GM12878 (cell line): Measurements from ENCODE around the gene HTRA2. TPM values are rescaled to one million over a fixed set of nuclear protein-coding genes. Genes with fewer than 3 reads are reported as not detected.

Source experiments
- ATAC-seq: fragments of 200-7000 bp; cut with Tn5 transposase; 3 replicates; pipeline ENCODE4 v1.9.1; 2020; ENCODE audit warnings: mild to moderate bottlenecking, moderate library complexity
- BruUV-seq: library from RNA; stranded (reverse); fragments of 400-500 nt; replicated peaks from 2 replicates; lab custom pipeline; 2021; lab: Mats Ljungman, UMichigan
- CTCF ChIA-PET: fragments of 300-600 bp; sonication (Branson Sonifier 250); formaldehyde crosslinking; extraction: SDS; loops from one replicate; lab custom pipeline; 2021; ENCODE audit warnings: inconsistent platforms; lab: Yijun Ruan, JAX
- POLR2A ChIA-PET: fragments of 350-600 bp; formaldehyde crosslinking; extraction: SDS; loops from one replicate; lab custom pipeline; 2021; ENCODE audit warnings: inconsistent platforms; lab: Charles Lee
- RAD21 ChIA-PET: fragments of 300-600 bp; sonication (Branson Sonifier 250); formaldehyde crosslinking; loops from one replicate; lab custom pipeline; 2023; ENCODE audit warnings: antibody characterized with exemption; ENCODE audit not compliant: unreplicated experiment; lab: Charles Lee
- SMC1A ChIA-PET: fragments of 300-600 bp; sonication (Branson Sonifier 250); formaldehyde crosslinking; loops from one replicate; lab custom pipeline; 2023; ENCODE audit not compliant: unreplicated experiment, uncharacterized antibody; lab: Charles Lee
- DNase-seq: peaks from one replicate; pipeline ENCODE4 v3.0.0-alpha.2; 2011; ENCODE audit warnings: low read depth, low spot score
- FAIRE-seq: peaks from 3 replicates; lab custom pipeline; 2011; peaks lifted over from hg19 to GRCh38; lab: Jason Lieb, UNC
- H2AFZ ChIP-seq: 2 replicates; pipeline ENCODE4 v1.6.0; 2011; ENCODE audit warnings: low read depth, low read length, control low read depth; ENCODE audit not compliant: control insufficient read depth
- H3K27ac ChIP-seq: 2 replicates; pipeline ENCODE4 v1.5.1; 2011; ENCODE audit warnings: control low read depth; ENCODE audit not compliant: control insufficient read depth, insufficient read depth
- H3K27me3 ChIP-seq, 2 experiments: replicated peaks in 1 of 2; 2 replicates each; pipeline versions ENCODE4 v1.6.0 to v1.6.1; 2011; ENCODE audit warnings: low read length in 1 of 2; ENCODE audit not compliant: control insufficient read depth in 2 of 2, insufficient read depth in 2 of 2
- H3K36me3 ChIP-seq, 2 experiments: 2 replicates each; pipeline ENCODE4 v1.5.1; 2011; ENCODE audit warnings: low read length in 1 of 2; ENCODE audit not compliant: control insufficient read depth in 2 of 2, insufficient read depth in 2 of 2
- H3K4me1 ChIP-seq: 2 replicates; pipeline ENCODE4 v1.6.1; 2011; ENCODE audit warnings: mild to moderate bottlenecking, low read length, moderate library complexity, mixed read lengths; ENCODE audit not compliant: control insufficient read depth, insufficient read depth
- H3K4me2 ChIP-seq: 2 replicates; pipeline ENCODE4 v1.6.0; 2011; ENCODE audit warnings: control low read depth; ENCODE audit not compliant: control insufficient read depth, insufficient read depth
- H3K4me3 ChIP-seq: fragments of 200-600 bp; sonication (generic); 2 replicates; pipeline ENCODE4 v1.5.1; 2016
- H3K79me2 ChIP-seq: 2 replicates; pipeline ENCODE4 v1.6.0; 2011; ENCODE audit warnings: low read length; ENCODE audit not compliant: control insufficient read depth, insufficient read depth
- H3K9ac ChIP-seq: 2 replicates; pipeline ENCODE4 v1.8.0; 2011; ENCODE audit warnings: low read length, control low read depth, mixed read lengths; ENCODE audit not compliant: control insufficient read depth, insufficient read depth
- H3K9me3 ChIP-seq: replicated peaks from 3 replicates; pipeline ENCODE4 v1.5.1; 2011; ENCODE audit warnings: mild to moderate bottlenecking, low read length; ENCODE audit not compliant: control insufficient read depth, insufficient read depth
- H4K20me1 ChIP-seq: 2 replicates; pipeline ENCODE4 v1.6.0; 2011; ENCODE audit not compliant: control insufficient read depth, insufficient read depth
- ELK1 ChIP-seq: IDR thresholded peaks from 2 replicates; pipeline ENCODE4 v1.6.1; 2012; ENCODE audit warnings: low read depth, low read length, improper control_type of control experiment
- FOXK2 ChIP-seq: fragments of 450-650 bp; IDR thresholded peaks from 2 replicates; pipeline ENCODE4 v1.6.1; 2017; ENCODE audit warnings: mild to moderate bottlenecking, moderate library complexity
- HSF1 ChIP-seq: fragments of 150-350 bp; IDR thresholded peaks from 2 replicates; pipeline ENCODE4 v1.6.1; 2014; ENCODE audit warnings: mild to moderate bottlenecking, low read depth, low read length
- MAX ChIP-seq: IDR thresholded peaks from 2 replicates; pipeline ENCODE4 v1.6.1; 2012; ENCODE audit warnings: low read depth, low read length, improper control_type of control experiment
- MXI1 ChIP-seq: fragments of 150-350 bp; IDR thresholded peaks from 2 replicates; pipeline ENCODE4 v1.6.1; 2011; ENCODE audit warnings: low read depth, mild to moderate bottlenecking, inconsistent platforms, low read length, improper control_type of control experiment
- SMAD1 ChIP-seq: fragments of 450-650 bp; IDR thresholded peaks from 2 replicates; pipeline ENCODE4 v1.6.1; 2018; ENCODE audit warnings: mild to moderate bottlenecking, low read depth; ENCODE audit not compliant: partially characterized antibody
- SUPT20H ChIP-seq: IDR thresholded peaks from 2 replicates; pipeline ENCODE4 v1.6.1; 2011; ENCODE audit warnings: low read depth, mild to moderate bottlenecking, low read length, moderate library complexity, borderline replicate concordance; ENCODE audit not compliant: control insufficient read depth
- SUZ12 ChIP-seq: fragments of 200-600 bp; sonication (generic); IDR thresholded peaks from one replicate; pipeline ENCODE4 v1.6.1; 2018; ENCODE audit warnings: antibody characterized with exemption, mild to moderate bottlenecking; ENCODE audit not compliant: unreplicated experiment
- TAF1 ChIP-seq: IDR thresholded peaks from 2 replicates; pipeline ENCODE4 v1.6.1; 2011; ENCODE audit warnings: mild to moderate bottlenecking, low read depth, low read length, borderline replicate concordance
- ZBTB4 ChIP-seq: fragments of 450-650 bp; formaldehyde crosslinking; IDR thresholded peaks from 2 replicates; pipeline ENCODE4 v1.4.0; 2022; ENCODE audit warnings: mild to moderate bottlenecking, moderate library complexity
- ZNF592 ChIP-seq: fragments of 450-650 bp; IDR thresholded peaks from 2 replicates; pipeline ENCODE4 v1.6.1; 2017; ENCODE audit warnings: mild to moderate bottlenecking, moderate library complexity
- WGBS: methylation state at CpG from one replicate; pipeline ENCODE4 v1.1.6; 2016; ENCODE audit warnings: low lambda C conversion rate; ENCODE audit not compliant: insufficient replicate concordance, insufficient coverage; ENCODE audit errors: missing lambda C conversion rate; 5-methylcytosine and 5-hydroxymethylcytosine counted together
- in situ Hi-C: fragments of 300-500 bp; cut with MboI; formaldehyde crosslinking; loops from 9 replicates; pipeline ENCODE4 v1.14.3; 2018; ENCODE audit warnings: mixed read lengths
- intact Hi-C: fragments of 100-400 bp; cut with micrococcal nuclease; formaldehyde crosslinking; loops from one replicate; pipeline ENCODE4 v1.14.2; 2022; ENCODE audit not compliant: unreplicated experiment
- polyA plus RNA-seq, 11 experiments: library from polyadenylated mRNA; depleted of rRNA in 4 of 11; unstranded in 6 of 11; stranded (reverse) in 5 of 11; fragments of >200 nt; fragmentation: Nextera tagmentation in 4 of 11; fragmentation: Illumina TruSeq in 1 of 11; extraction: Ambion mirVana in 4 of 11; extraction: Trizol in 1 of 11; gene quantifications; 1 replicate in 1 of 11; 2 replicates in 10 of 11; pipeline versions ENCODE4 v1.2.1 to v1.2.3, GENCODE V29; 2011 to 2016; ENCODE audit warnings: inconsistent platforms in 2 of 11, missing spikeins in 2 of 11, low read depth in 1 of 11
- total RNA-seq, 4 experiments: library from RNA; depleted of rRNA in 3 of 4; stranded (reverse); fragments of >200 nt in 3 of 4; fragmentation: Illumina TruSeq in 1 of 4; extraction: Trizol in 1 of 4; gene quantifications; 2 replicates each; pipeline versions ENCODE4 v1.2.1 to v1.2.3, GENCODE V29; 2013 to 2021

Gene HTRA2
- total and polyA plus RNA-seq, 10 of the 15 experiments (the other 5 are each of a cell fraction or from before 2014, with no cell fraction given), result 42.3 to 73.9 (median 54.6) TPM

- no peak overlapping the region for H3K9ac ChIP-seq
- 98% methylated on average over 7 of the region's 7 CpGs for whole genome bisulfite sequencing
- no peak overlapping the region for H3K4me3 ChIP-seq
- no peaks in the 10 kb centered on the region for H4K20me1 ChIP-seq
- SMC1A ChIA-PET, result interaction anchor here (0.7 to 16.6 kb wide), 14 partner anchors 10 to 480 kb away, joined by 3 to 371 read pairs (median 6); partner anchors contain the start of genes AUP1, CCDC142, HTRA2 and INO80B
- H3K36me3 ChIP-seq, result no peaks in the 10 kb centered on the region
- no peak for FAIRE-seq
- H3K27me3 ChIP-seq, result no peaks in the 10 kb centered on the region
- CTCF ChIA-PET, result interaction anchor here (1.0 to 17.4 kb wide), 10 partner anchors 9 to 101 kb away, joined by 3 to 281 read pairs (median 5); partner anchors contain the start of genes AUP1, CCDC142, HTRA2 and PCGF1
- no peak for DNase-seq
- H3K79me2 ChIP-seq, result no peaks in the 10 kb centered on the region
- peaks cover 57% of the 10 kb centered on the region for H3K4me1 ChIP-seq
- POLR2A ChIA-PET, result interaction anchor here (0.6 to 25.0 kb wide), 11 partner anchors 8 to 358 kb away, joined by 3 to 441 read pairs (median 5); partner anchors contain the start of genes AUP1, DOK1, HTRA2 and LOXL3
- intact Hi-C loops, result no loop called here
- no peaks in the 10 kb centered on the region for H3K9me3 ChIP-seq
- RAD21 ChIA-PET, result interaction anchor here (1.0 to 10.3 kb wide), 10 partner anchors 9 to 136 kb away, joined by 3 to 152 read pairs (median 6); partner anchors contain the start of gene LOXL3
- H3K27ac ChIP-seq, result 0 out of 2 replicates have a peak overlapping the region, but pooled peaks have one; percentile 67
- no TSS peak for BruUV-seq
- ATAC-seq, result no peak
- no peak overlapping the region for H3K4me2 ChIP-seq
- in situ Hi-C loops, result no loop called here
- H2AFZ ChIP-seq, result peak overlapping the region; percentile 31
- TF ChIP-seq MXI1 (no peak), SMAD1 (no peak), SUPT20H (no peak), FOXK2 (no peak), TAF1 (no peak), SUZ12 (no peak), ZBTB4 (CRISPR knock-in tag) (no peak), ELK1 (no peak), MAX (no peak), HSF1 (no peak), ZNF592 (no peak)
Measured at GRCh38 chr2:74576211-74576862, 46.6 kb downstream of the HTRA2 start.
